Coronary artery (tissue), 2 donors: ENCODE data around the gene SNX30.

Experiments
- DNase-seq: peaks from one replicate; pipeline ENCODE4 v3.0.0-alpha.2; 2017; ENCODE audit warnings: low spot score
- H3K27ac ChIP-seq, 2 donors: fragments of 200-600 bp; sonication (generic); one replicate each; pipeline ENCODE4 v1.5.1; 2016 to 2019
- H3K4me3 ChIP-seq: fragments of 200-600 bp; sonication (generic); 2 replicates; pipeline ENCODE4 v1.5.1; 2016; ENCODE audit warnings: mild to moderate bottlenecking, moderate library complexity
- CTCF ChIP-seq: fragments of 200-600 bp; sonication (generic); IDR thresholded peaks from one replicate; pipeline ENCODE4 v1.5.1; 2019; ENCODE audit warnings: antibody characterized with exemption

The SNX30 gene

GRCh38 chr9:112846528-112847488 lies 96.2 kb downstream of the SNX30 start:
- H3K27ac ChIP-seq, result no peak overlapping the region
- H3K4me3 ChIP-seq, result no peak overlapping the region
- no peak for DNase-seq
- TF ChIP-seq CTCF, result no peak

- H3K4me3 ChIP-seq, result no peak overlapping the region
- no peak overlapping the region for H3K27ac ChIP-seq
- DNase-seq, result no peak
- TF ChIP-seq CTCF, result no peak
Observed at GRCh38 chr9:112848316-112849151, 98.0 kb downstream of the SNX30 start.

- H3K27ac ChIP-seq, result no peak overlapping the region
- TF ChIP-seq CTCF, result no peak
- H3K4me3 ChIP-seq, result no peak overlapping the region
- no peak for DNase-seq
Observed at GRCh38 chr9:112849363-112849922, 98.9 kb downstream of the SNX30 start.

- Histone ChIP-seq H3K27ac (no peak overlapping the region), H3K4me3 (no peak overlapping the region)
- DNase-seq, result no peak
- no peak for TF ChIP-seq CTCF
Observed at GRCh38 chr9:112850840-112851239, 100.3 kb downstream of the SNX30 start.

- no peak overlapping the region for H3K4me3 ChIP-seq
- no peak for DNase-seq
- no peak overlapping the region for H3K27ac ChIP-seq
- TF ChIP-seq CTCF, result no peak
Observed at GRCh38 chr9:112852741-112853504, 102.4 kb downstream of the SNX30 start.

GRCh38 chr9:112853882-112854585 lies 103.5 kb downstream of the SNX30 start:
- Histone ChIP-seq H3K4me3 (no peak overlapping the region), H3K27ac (no peak overlapping the region)
- TF ChIP-seq CTCF, result no peak
- no peak for DNase-seq
